ENCODE measurements around the gene CBX2. TPM values are rescaled to one million over a fixed set of nuclear protein-coding genes. Genes with fewer than 3 reads are reported as not detected.

Gene CBX2
- polyA plus RNA-seq, 1 of the 3 experiments (the other 2 are of a cell fraction), result 22.4 TPM

- Histone ChIP-seq H3K4me1 (ENCODE audit: control insufficient read depth in 1 of 2, insufficient read depth in 2 of 2, low read depth in 1 of 2, low read length in 1 of 2) (peaks cover 15 to 41% of the 10 kb centered on the region in 2 experiments), H3K27ac (ENCODE audit: low read depth in 2 of 2, low read length in 1 of 2) (peak overlapping the region in 1 of 2 experiments; percentile 84; a peak in 2 of 4 replicates), H3K36me3 (replicated peaks in 1 of 2; ENCODE audit: control insufficient read depth in 1 of 2, insufficient read depth in 2 of 2, low read length in 1 of 2) (no peaks in the 10 kb centered on the region), H3K9me2 (no peaks in the 10 kb centered on the region), H3K4me3 (ENCODE audit: low read depth in 2 of 2, low read length in 1 of 2) (peak overlapping the region in 1 of 2 experiments; percentile 50; a peak in 3 of 4 replicates), H3F3A (replicated peaks; ENCODE audit: insufficient read depth) (peaks cover 19% of the 10 kb centered on the region), H3K9me3 (no peaks in the 10 kb centered on the region), H4K20me1 (ENCODE audit: insufficient read depth) (no peaks in the 10 kb centered on the region), H2AFZ (ENCODE audit: low read depth) (no peak overlapping the region), H3K27me3 (ENCODE audit: insufficient read depth) (peaks cover 50% of the 10 kb centered on the region), H3K79me2 (ENCODE audit: insufficient read depth) (no peaks in the 10 kb centered on the region), H3K9ac (no peak overlapping the region), H3K4me2 (peak overlapping the region; percentile 100; the same call in 1 of the 2 replicates)
- TF ChIP-seq NRF1 (IDR thresholded peaks at IDR 0.05; ENCODE audit: low read depth, low read length) (no peak), JUND (IDR thresholded peaks at IDR 0.05) (no peak), MXI1 (IDR thresholded peaks at IDR 0.05; ENCODE audit: low read depth, low read length) (no peak)
- TF ChIP-seq, protein P1, sequence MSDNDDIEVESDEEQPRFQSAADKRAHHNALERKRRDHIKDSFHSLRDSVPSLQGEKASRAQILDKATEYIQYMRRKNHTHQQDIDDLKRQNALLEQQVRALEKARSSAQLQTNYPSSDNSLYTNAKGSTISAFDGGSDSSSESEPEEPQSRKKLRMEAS (IDR thresholded peaks at IDR 0.05; ENCODE audit: low read depth), result no peak
- WGBS (ENCODE audit: low lambda C conversion rate), result 25% methylated on average over 34 of the region's 40 CpGs
- ChIA-PET CTCF (interaction anchor here (0.8 to 14.7 kb wide), 18 partner anchors 10 to 273 kb away, joined by 3 to 274 read pairs (median 6); partner anchors contain the start of genes CBX2, CBX4 and CBX8), POLR2A (interaction anchor here (0.8 to 6.9 kb wide), 3 partner anchors 12 to 68 kb away, joined by 5 to 93 read pairs (median 50); partner anchors contain the start of genes CBX4 and CBX8)
- peak; percentile 80 for DNase-seq
These were observed 31.7 kb downstream of the CBX2 start for GRCh38 chr17:79809530-79810129.

- Histone ChIP-seq H3K4me2 (peak overlapping the region; percentile 100), H3K27me3 (ENCODE audit: insufficient read depth) (peaks cover 43% of the 10 kb centered on the region), H3K4me3 (ENCODE audit: low read depth in 2 of 2, low read length in 1 of 2) (peak overlapping the region; percentile 51 to 64), H3K79me2 (ENCODE audit: insufficient read depth) (no peaks in the 10 kb centered on the region), H3K9me2 (no peaks in the 10 kb centered on the region), H3K27ac (ENCODE audit: low read depth in 2 of 2, low read length in 1 of 2) (peak overlapping the region in 1 of 2 experiments; percentile 90; a peak in 2 of 4 replicates), H3F3A (replicated peaks; ENCODE audit: insufficient read depth) (peaks cover 19% of the 10 kb centered on the region), H3K9ac (no peak overlapping the region), H3K9me3 (no peaks in the 10 kb centered on the region), H3K36me3 (replicated peaks in 1 of 2; ENCODE audit: control insufficient read depth in 1 of 2, insufficient read depth in 2 of 2, low read length in 1 of 2) (no peaks in the 10 kb centered on the region), H3K4me1 (ENCODE audit: control insufficient read depth in 1 of 2, insufficient read depth in 2 of 2, low read depth in 1 of 2, low read length in 1 of 2) (peaks cover 15 to 41% of the 10 kb centered on the region in 2 experiments), H4K20me1 (ENCODE audit: insufficient read depth) (no peaks in the 10 kb centered on the region), H2AFZ (ENCODE audit: low read depth) (peak overlapping the region; percentile 96)
- WGBS (ENCODE audit: low lambda C conversion rate), result 1% methylated on average over 64 of the region's 79 CpGs
- DNase-seq, result peak; percentile 97
- POLR2A ChIA-PET, result interaction anchor here (0.5 to 6.9 kb wide), 10 partner anchors 12 to 238 kb away, joined by 3 to 93 read pairs (median 6); partner anchors contain the start of genes CBX4 and CBX8
- CTCF ChIA-PET, result interaction anchor here (0.6 to 14.7 kb wide), 39 partner anchors 9 to 609 kb away, joined by 3 to 274 read pairs (median 5); partner anchors contain the start of genes CBX2, CBX4 and CBX8
- TF ChIP-seq FOXJ3 (CRISPR knock-in tag; IDR thresholded peaks at IDR 0.05) (no peak), PBX3 (IDR thresholded peaks at IDR 0.05) (no peak), RXRA (IDR thresholded peaks at IDR 0.05; ENCODE audit: borderline replicate concordance, low read depth) (no peak), EP300 (IDR thresholded peaks at IDR 0.05; ENCODE audit: borderline replicate concordance in 1 of 2, low read depth in 1 of 2, low read length in 1 of 2) (no peak; a peak in 1 of 4 replicates), SIN3A (IDR thresholded peaks at IDR 0.05; ENCODE audit: borderline replicate concordance, low read depth, low read length) (no peak), NFIC (IDR thresholded peaks at IDR 0.05; ENCODE audit: borderline replicate concordance) (no peak), SMC3 (IDR thresholded peaks at IDR 0.05; ENCODE audit: low read depth, low read length) (no peak), JUND (IDR thresholded peaks at IDR 0.05) (no peak), NRF1 (IDR thresholded peaks at IDR 0.05; ENCODE audit: low read depth, low read length) (peak; percentile 59), RCOR1 (IDR thresholded peaks at IDR 0.05; ENCODE audit: low read length) (0 out of 2 replicates have a peak, but pooled peaks have one; percentile 49), TCF12 (IDR thresholded peaks at IDR 0.05) (no peak), TAF1 (IDR thresholded peaks at IDR 0.05; ENCODE audit: borderline replicate concordance, low read depth, low read length) (no peak), CHD2 (IDR thresholded peaks at IDR 0.05; ENCODE audit: low read length, partially characterized antibody) (peak; percentile 30), MXI1 (IDR thresholded peaks at IDR 0.05; ENCODE audit: low read depth, low read length) (peak; percentile 66; the same call in 1 of the 2 replicates), ELF1 (IDR thresholded peaks at IDR 0.05) (no peak)
- TF ChIP-seq, protein P2, sequence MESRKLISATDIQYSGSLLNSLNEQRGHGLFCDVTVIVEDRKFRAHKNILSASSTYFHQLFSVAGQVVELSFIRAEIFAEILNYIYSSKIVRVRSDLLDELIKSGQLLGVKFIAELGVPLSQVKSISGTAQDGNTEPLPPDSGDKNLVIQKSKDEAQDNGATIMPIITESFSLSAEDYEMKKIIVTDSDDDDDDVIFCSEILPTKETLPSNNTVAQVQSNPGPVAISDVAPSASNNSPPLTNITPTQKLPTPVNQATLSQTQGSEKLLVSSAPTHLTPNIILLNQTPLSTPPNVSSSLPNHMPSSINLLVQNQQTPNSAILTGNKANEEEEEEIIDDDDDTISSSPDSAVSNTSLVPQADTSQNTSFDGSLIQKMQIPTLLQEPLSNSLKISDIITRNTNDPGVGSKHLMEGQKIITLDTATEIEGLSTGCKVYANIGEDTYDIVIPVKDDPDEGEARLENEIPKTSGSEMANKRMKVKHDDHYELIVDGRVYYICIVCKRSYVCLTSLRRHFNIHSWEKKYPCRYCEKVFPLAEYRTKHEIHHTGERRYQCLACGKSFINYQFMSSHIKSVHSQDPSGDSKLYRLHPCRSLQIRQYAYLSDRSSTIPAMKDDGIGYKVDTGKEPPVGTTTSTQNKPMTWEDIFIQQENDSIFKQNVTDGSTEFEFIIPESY (IDR thresholded peaks at IDR 0.05; ENCODE audit: borderline replicate concordance, low read depth), result no peak
- TF ChIP-seq, protein P3, sequence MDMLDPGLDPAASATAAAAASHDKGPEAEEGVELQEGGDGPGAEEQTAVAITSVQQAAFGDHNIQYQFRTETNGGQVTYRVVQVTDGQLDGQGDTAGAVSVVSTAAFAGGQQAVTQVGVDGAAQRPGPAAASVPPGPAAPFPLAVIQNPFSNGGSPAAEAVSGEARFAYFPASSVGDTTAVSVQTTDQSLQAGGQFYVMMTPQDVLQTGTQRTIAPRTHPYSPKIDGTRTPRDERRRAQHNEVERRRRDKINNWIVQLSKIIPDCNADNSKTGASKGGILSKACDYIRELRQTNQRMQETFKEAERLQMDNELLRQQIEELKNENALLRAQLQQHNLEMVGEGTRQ (IDR thresholded peaks at IDR 0.05; ENCODE audit: borderline replicate concordance, low read depth, low read length), result no peak
- TF ChIP-seq, protein P4, sequence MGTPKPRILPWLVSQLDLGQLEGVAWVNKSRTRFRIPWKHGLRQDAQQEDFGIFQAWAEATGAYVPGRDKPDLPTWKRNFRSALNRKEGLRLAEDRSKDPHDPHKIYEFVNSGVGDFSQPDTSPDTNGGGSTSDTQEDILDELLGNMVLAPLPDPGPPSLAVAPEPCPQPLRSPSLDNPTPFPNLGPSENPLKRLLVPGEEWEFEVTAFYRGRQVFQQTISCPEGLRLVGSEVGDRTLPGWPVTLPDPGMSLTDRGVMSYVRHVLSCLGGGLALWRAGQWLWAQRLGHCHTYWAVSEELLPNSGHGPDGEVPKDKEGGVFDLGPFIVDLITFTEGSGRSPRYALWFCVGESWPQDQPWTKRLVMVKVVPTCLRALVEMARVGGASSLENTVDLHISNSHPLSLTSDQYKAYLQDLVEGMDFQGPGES (IDR thresholded peaks at IDR 0.05; ENCODE audit: low read depth, low read length), result no peak
These were observed 32.4 kb downstream of the CBX2 start for GRCh38 chr17:79810130-79811010.

All from SK-N-SH (cell line).